G401 (cell line): ENCODE data around the gene RMND5B. TPM values are rescaled to one million over a fixed set of nuclear protein-coding genes. Genes with fewer than 3 reads are reported as not detected.
"Not testable (repeated sequence)": the region's sequence is repeated elsewhere in the genome, so short reads cannot be mapped to it uniquely, and the experiment has no call there.

ENCODE experiments used
- DNase-seq: peaks from one replicate; pipeline ENCODE4 v3.0.0-alpha.2; 2015; ENCODE audit warnings: low spot score
- in situ Hi-C: cut with HindIII; loops from 2 replicates; pipeline ENCODE4 v1.10.0; 2016; ENCODE audit warnings: low sequenced_read_pairs, mixed read lengths
- total RNA-seq: library from RNA; depleted of rRNA; stranded (reverse); fragments of >200 nt; shearing (Covaris generic); gene quantifications from 2 replicates; pipeline ENCODE4 v1.2.3, GENCODE V29; 2014; rRNA removed

The RMND5B gene
- total RNA-seq, 1 experiment from 2014 or later: 40.5 TPM

DNA sequence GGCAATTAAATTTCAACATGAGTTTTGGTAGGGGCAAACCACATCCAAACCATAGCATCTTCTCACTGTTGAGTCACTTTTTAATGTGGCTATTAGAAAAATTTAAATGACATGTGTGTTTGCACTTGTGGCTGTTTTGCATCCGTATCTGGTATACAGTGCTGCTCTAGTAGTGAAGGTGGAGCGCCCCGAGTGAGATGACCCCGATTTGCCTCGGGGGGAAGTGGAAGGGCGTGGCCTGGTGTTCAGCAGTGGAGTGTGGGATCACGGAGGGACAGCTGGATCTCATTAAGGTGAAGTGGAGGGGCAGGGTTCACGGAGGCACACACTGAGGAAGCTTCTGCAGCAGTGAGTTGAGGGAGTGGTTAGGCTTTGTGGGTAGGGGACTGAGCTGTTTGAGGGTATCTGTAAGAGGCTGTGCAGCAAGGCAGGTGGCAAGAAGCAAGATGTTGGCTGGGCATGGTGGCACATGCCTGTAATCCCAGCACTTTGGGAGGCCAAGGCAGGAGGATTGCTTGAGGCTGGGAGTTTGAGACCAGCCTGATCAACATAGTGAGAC, 62.5 kb downstream of the RMND5B start:
- in situ Hi-C loops: no loop called here
- DNase-seq: no peak

DNA sequence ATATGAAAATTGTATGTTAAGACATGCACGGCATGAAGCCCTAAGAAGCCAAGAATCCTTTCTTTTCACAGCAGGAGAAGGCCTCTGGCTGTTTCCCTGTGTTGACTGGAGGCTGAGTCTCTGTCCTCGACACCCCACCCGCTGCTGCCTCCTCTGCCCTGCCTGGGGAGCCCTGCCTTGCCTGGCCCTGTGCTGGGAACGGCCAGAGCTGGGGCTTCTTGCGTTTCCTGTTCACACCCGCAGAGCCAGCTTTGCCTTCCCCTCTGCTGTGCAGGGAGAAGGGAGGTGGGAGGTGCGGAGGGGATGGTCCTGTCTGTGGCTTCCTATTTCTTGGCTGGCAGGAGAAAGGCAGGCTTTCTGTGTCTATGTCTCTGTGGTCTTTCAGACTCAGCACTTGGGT, 63.2 kb downstream of the RMND5B start:
- DNase-seq: no peak
- in situ Hi-C loops: no loop called here

DNA sequence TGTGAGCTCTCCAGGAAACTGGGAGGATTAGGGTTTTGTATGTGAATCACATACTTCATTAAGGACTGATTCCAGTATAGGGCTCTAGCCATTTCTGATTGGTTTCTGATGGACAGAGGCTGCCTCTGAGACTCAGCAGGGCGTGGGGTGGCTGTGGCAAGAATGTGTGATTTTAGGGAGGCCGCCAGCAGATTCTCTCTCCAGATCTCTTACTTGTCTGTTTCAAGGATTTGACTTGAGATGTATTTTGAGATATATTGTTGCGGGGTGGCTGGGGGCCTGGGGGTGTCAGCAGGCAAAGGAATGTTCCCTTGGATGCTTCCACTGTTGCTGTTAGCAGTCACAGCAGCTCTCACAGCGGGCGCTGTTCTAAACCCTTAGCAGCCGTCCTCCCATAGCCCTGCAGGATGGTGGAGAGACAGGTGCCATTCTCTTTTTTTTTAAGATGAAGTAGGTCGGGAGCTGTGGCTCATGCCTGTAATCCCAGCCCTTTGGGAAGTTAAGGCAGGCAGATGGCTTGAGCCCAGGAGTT, 65.5 kb downstream of the RMND5B start:
- in situ Hi-C loops: no loop called here
- no peak for DNase-seq

DNA sequence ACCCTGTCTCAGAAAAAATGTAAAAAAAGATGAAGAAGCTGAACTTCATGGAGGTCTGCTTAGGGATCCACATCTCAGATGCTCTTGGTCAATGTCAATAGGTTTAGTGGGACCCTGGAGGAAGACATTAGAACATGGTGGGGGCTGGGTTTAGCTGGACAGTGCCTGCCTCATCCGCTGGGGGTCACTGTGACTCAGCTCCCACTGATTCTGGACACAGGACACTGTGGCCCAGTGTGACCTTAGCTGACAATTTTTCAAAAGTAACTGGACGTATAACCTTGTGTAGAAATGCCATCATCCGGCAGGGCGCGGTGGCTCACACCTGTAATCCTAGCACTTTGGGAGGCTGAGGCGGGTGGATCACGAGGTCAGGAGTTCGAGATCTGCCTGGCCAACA, 66.2 kb downstream of the RMND5B start:
- in situ Hi-C loops: no loop called here
- DNase-seq: no peak

DNA sequence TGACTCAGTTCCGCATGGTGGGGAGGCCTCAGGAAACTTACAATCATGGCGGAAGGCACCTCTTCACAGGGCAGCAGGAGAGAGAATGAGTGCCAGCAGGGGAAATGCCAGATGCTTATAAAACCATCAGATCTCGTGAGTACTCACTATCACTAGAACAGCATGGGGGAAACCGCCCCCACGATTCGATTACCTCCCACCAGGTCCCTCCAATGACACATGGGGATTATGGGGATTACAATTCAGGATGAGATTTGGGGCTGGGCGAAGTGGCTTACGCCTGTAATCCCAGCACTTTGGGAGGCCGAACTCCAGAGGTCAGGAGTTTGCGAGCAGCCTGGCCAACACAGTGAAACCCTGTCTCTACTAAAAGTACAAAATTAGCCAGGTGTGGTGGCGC, 67.3 kb downstream of the RMND5B start:
- in situ Hi-C loops, DNase-seq: not testable (repeated sequence)

DNA sequence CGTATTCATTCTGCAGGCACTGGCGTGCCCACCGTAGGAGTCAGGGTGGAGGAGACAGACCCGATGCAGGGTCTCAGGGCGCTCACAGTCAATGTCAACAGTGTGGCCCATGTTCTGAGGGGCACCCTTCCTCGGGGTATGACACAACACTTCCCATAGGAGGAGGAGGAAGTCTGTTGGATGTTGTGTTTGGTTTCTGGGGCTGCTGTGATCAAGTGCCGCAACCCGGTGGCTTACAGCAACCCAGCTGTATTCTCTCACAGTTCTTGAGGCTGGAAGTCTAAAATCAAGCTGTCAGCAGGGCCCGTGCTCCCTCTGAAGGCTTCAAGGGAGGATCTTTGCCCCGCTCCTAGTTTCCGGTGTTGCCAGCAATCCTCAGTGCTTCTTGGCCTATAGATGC, 67.9 kb downstream of the RMND5B start:
- in situ Hi-C loops: no loop called here
- no peak for DNase-seq

DNA sequence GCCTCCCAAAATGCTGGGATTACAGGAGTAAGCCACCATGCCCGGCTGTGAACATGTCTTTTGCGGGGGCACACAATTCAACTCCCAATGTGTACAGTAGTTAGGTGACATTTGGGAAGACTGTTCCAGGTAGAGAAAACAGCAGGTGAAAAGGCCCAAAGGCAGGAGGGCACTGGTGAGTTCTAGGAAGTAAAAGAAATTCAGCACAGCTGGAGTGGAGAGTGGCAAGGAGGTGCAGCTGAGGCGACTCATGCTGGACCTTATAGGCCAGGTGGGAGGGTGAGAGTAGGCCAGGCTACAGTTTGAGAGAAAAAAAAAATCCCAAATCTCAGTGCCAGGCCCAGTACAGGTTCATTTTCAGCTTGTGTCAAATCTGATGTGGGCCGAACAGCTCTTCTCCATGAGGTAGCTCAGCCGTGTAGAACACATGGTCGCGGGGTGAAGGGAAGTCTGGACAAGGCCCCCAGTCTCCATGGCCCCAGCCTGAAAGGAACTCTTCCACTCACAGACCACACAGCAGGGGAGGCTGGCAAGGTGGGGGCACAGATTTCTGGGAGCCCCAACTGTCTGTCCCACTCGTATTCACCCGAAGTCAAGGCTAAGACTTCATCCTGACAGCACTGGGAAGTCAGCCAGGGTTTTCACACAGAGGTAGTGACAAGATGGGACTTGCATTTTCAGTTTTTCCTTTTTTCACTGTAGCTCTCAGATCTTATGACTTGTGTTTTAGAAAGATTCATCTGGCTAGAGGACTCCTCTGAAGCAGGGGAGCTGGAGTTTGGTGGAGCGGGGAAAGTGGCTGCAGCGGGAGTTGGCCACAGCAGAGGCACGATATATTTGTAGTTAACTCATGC, 69.0 kb downstream of the RMND5B start:
- DNase-seq: no peak
- in situ Hi-C loops: no loop called here

Other genes with a start within 250 kb of the RMND5B start
- gene PROP1, start 134.8 kb upstream of the RMND5B start, total RNA-seq: not detected in 2 replicates
- 9.3 and 10.4 TPM in 2 replicates for gene N4BP3, start 17.5 kb upstream of the RMND5B start, total RNA-seq
- 280 and 288 TPM in 2 replicates for gene NHP2, start 22.9 kb downstream of the RMND5B start, total RNA-seq
- gene GMCL2, start 56.4 kb downstream of the RMND5B start, total RNA-seq: 0.03 TPM in 1 of 2 replicates, not detected in the other
- gene HNRNPAB, start 73.5 kb downstream of the RMND5B start, total RNA-seq: 160 and 197 TPM in 2 replicates
- gene PHYKPL, start 101.8 kb downstream of the RMND5B start, total RNA-seq: 26.6 and 32.6 TPM in 2 replicates